Measurements from ENCODE around the gene CPT1A. TPM values are rescaled to one million over a fixed set of nuclear protein-coding genes. Genes with fewer than 3 reads are reported as not detected.

CPT1A gene
- total RNA-seq, 1 donor from 2014 or later: 22.6 TPM

DNA sequence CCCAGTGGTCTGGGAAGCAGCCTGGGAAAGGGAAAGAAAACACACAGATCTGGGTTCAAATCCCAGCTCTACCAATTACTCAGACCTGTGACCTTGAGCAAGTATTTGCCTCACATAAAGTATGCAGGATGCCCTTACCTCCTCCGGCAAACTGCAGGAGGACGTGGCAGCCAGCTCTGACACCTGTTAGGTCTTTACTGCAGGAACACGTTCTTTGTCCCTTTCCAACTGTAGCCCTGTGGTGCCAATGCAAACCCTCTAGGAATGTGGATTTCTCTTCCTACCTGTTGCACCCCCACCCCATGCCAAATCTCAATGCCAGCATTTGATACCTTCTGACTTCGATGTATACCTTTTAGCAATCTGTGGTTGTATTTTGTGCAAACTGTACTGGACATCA is 6.0 kb downstream of the CPT1A start:
- no peaks in the 10 kb centered on the region for H3K9me3 Mint-ChIP-seq
- no peaks in the 10 kb centered on the region for H3K27me3 Mint-ChIP-seq (ENCODE audit: insufficient read depth)

DNA sequence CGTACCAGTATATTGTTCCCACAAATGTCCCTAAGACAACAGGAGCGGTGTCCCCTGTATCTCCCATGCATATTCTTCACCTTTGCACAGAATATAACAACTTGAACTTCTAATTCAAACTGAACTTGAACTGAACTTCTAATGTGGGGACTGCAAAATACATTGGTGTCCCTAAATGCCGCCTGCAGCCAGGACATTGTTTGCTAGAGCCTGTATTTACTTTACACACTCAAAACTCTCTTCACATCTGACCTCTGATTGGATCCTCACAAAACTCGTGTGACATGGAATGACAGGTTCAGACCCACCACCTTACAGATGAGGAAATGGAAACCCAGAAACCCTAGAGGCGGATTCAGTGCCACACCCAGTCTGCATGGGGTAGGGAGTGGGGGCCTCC is 6.4 kb downstream of the CPT1A start:
- peaks cover 28% of the 10 kb centered on the region for H3K4me1 Mint-ChIP-seq (ENCODE audit: low read depth)
- no peak overlapping the region for H3K27ac Mint-ChIP-seq
- H3K36me3 Mint-ChIP-seq (ENCODE audit: low read depth): peaks cover 5% of the 10 kb centered on the region
- no peak overlapping the region for H3K4me3 Mint-ChIP-seq
- H3K9me3 Mint-ChIP-seq: no peaks in the 10 kb centered on the region
- intact Hi-C loops (cut with micrococcal nuclease): loop anchor here (5.0 kb wide), 1 partner anchor 502 kb away; no protein-coding TSS in a partner anchor
- no peak for DNase-seq (ENCODE audit: low spot score)
- no peaks in the 10 kb centered on the region for H3K27me3 Mint-ChIP-seq (ENCODE audit: insufficient read depth)

More for the DNA sequence above, 6.0 kb downstream of the CPT1A start:
- DNase-seq (ENCODE audit: low spot score): no peak
- intact Hi-C loops (cut with micrococcal nuclease): loop anchor here (5.0 kb wide), 1 partner anchor 502 kb away; no protein-coding TSS in a partner anchor
- H3K27ac Mint-ChIP-seq: no peak overlapping the region
- no peak overlapping the region for H3K4me3 Mint-ChIP-seq
- H3K36me3 Mint-ChIP-seq (ENCODE audit: low read depth): peaks cover 2% of the 10 kb centered on the region
- H3K4me1 Mint-ChIP-seq (ENCODE audit: low read depth): peaks cover 31% of the 10 kb centered on the region

DNA sequence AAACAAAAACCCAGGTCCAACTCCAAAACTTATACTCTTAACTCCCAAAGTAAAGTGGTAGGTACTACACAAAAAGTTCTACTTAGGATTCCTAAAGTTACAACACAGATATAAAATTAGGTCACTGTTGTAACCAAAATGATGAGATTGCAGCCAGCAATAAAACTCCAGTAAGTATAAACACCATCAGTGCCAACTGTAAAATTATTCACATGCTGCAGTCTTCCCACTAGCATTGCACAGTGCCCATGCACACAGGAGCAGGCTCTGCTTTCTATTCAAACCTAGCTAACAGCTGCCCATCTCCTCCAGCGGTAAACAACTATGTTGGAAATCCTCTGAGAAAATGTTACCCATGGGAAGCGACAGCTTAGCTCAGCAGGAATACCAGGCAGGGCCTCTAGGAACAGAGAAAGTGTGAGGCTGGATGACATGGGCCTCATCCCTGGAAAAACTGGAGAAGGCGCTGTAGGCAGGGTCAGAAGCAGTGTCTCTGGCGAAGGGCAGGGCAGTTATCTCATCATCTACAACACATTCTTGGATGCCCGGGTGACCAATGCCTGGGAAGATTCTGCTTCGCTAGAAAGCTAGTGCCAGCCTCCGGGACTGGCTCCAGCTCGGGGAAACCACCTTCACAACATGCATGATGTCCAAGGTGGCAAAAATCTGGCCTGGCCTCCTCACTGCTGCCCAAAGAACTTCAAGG is 9.1 kb downstream of the CPT1A start:
- H3K27me3 Mint-ChIP-seq (ENCODE audit: insufficient read depth): no peaks in the 10 kb centered on the region

DNA sequence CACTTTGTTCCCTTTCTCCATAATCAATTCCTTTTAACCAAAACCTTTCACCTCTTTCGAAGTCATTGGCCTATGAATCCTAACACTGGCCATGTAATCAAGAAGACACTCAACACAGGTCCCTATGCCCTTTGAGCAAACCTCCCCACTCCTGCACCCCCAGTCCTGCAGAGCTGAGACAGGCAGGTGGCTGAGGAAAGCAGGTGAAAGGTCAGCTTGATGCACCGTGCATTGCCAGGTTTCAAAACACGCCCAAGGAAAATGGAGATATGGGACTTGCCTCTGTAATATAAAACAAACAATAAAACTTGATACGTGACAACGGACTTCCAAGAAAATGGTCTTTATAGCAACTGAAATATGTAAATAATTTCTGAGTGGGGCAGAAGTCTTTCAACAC is 10.6 kb downstream of the CPT1A start:
- peaks cover 3% of the 10 kb centered on the region for H3K36me3 Mint-ChIP-seq (ENCODE audit: low read depth)

More for the DNA sequence above, 9.1 kb downstream of the CPT1A start:
- no peak for DNase-seq (ENCODE audit: low spot score)
- Mint-ChIP-seq H3K36me3 (ENCODE audit: low read depth) (peaks cover 5% of the 10 kb centered on the region), H3K4me1 (ENCODE audit: low read depth) (peaks cover 2% of the 10 kb centered on the region), H3K4me3 (no peak overlapping the region), H3K9me3 (no peaks in the 10 kb centered on the region), H3K27ac (no peak overlapping the region)
- intact Hi-C loops (cut with micrococcal nuclease): no loop called here

DNA sequence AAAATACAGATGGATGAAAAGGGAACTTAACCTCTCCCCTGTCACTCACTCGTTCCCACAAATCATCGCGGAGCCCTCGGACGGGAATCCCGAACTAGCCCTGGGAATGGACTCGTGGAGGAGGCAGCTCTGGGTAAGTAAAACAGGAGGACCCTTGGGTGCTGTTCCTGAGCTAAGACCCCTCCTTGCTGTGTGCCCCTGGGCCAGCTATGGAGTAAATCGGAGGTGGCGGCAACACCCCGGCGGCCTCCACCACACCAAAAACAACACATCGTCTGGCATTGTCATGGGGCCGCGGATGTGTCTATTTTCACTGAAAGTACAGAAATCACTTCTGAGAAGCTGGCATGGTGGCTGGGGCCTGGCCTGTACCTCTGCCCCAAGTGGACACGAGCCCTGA is 12.1 kb downstream of the CPT1A start:
- Mint-ChIP-seq H3K36me3 (ENCODE audit: low read depth) (peaks cover 3% of the 10 kb centered on the region), H3K9me3 (no peaks in the 10 kb centered on the region), H3K4me1 (ENCODE audit: low read depth) (no peaks in the 10 kb centered on the region), H3K27me3 (ENCODE audit: insufficient read depth) (no peaks in the 10 kb centered on the region), H3K27ac (no peak overlapping the region), H3K4me3 (no peak overlapping the region)
- no peak for DNase-seq (ENCODE audit: low spot score)
- intact Hi-C loops (cut with micrococcal nuclease): no loop called here

More for the DNA sequence above, 10.6 kb downstream of the CPT1A start:
- DNase-seq (ENCODE audit: low spot score): no peak
- H3K27ac Mint-ChIP-seq: no peak overlapping the region
- intact Hi-C loops (cut with micrococcal nuclease): no loop called here
- no peaks in the 10 kb centered on the region for H3K4me1 Mint-ChIP-seq (ENCODE audit: low read depth)
- H3K9me3 Mint-ChIP-seq: no peaks in the 10 kb centered on the region
- no peak overlapping the region for H3K4me3 Mint-ChIP-seq
- no peaks in the 10 kb centered on the region for H3K27me3 Mint-ChIP-seq (ENCODE audit: insufficient read depth)

DNA sequence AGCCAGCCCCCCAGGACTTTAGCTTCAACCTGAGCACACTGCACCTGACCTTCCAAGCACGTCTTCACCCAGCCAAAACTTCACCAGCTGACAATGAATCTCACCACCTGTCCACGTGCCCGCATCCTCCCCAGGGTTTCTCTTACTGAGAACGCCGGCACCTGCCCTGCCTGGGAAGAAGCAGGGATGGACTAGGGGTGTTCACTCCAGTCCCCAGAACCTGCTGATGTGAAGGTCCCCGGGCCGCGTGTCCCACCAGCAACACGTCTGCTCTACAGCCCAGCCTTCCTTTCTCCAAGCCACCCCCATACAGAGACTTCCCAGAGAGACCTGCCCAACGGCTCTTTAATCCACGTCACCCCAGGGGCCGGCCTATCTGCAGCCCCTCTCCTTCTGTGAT is 12.8 kb downstream of the CPT1A start:
- DNase-seq (ENCODE audit: low spot score): no peak
- Mint-ChIP-seq H3K36me3 (ENCODE audit: low read depth) (peaks cover 3% of the 10 kb centered on the region), H3K9me3 (no peaks in the 10 kb centered on the region), H3K4me1 (ENCODE audit: low read depth) (no peaks in the 10 kb centered on the region), H3K27me3 (ENCODE audit: insufficient read depth) (no peaks in the 10 kb centered on the region), H3K27ac (no peak overlapping the region), H3K4me3 (no peak overlapping the region)
- intact Hi-C loops (cut with micrococcal nuclease): no loop called here

DNA sequence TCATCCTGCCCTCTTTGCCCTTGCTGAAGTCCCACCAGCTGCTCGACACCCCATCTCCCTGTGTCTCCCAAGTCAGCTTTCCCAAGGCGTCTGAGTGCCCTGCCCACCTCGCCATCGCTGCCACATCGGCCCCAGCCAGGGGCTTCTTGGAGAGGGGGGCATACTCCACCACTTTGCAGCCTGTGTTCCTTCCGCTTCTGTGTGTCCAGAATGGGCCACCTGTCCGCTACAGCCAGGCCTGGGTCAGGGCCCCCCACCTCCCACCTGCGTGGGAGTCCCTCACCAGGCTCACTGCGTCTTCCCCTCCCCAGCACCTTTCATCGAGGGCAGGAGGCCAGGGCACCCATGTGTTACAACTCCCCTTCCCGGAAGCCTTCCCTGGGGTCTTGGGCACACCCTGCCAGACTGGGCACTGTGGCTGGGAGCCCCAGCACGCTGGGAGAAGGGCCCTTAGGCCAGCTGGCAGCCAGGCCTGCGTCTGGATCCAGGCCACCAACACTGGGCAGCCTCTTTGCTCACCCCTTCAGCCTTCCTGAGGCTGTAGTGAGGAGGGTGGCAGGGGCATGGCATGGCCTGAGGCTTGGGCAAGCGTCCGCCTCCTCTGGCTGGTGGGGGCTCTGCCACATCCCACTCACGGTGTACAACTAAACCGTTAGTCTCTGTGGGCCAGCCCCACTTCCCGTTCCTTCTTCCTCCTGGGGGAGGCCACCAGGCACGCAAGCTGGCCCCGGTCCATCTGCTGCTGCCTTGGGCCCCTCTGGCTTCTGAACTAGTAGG is 13.4 kb downstream of the CPT1A start:
- H3K27ac Mint-ChIP-seq: no peak overlapping the region

DNA sequence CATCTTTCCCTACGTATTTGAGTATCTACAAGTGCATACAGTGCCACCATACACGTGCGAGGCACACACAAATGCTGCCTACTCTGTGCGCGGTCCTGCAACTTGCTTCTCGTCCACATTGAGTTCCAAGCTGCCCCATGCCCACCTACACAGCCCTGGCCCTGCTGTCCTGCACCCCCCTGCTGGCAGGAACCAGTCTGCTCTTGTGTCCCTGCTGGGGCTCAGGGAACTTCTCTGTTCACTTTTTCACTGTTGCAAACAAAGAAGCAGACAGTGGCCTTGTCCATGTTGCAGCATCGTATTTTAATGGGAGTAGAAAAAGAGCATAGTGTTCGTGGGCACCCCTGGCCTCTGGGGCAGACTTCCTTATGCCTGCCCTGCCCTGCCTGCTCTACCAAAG is 14.0 kb downstream of the CPT1A start:
- H3K27me3 Mint-ChIP-seq (ENCODE audit: insufficient read depth): no peaks in the 10 kb centered on the region
- no peak overlapping the region for H3K27ac Mint-ChIP-seq
- no peaks in the 10 kb centered on the region for H3K9me3 Mint-ChIP-seq
- intact Hi-C loops (cut with micrococcal nuclease): no loop called here
- peaks cover 3% of the 10 kb centered on the region for H3K36me3 Mint-ChIP-seq (ENCODE audit: low read depth)
- no peaks in the 10 kb centered on the region for H3K4me1 Mint-ChIP-seq (ENCODE audit: low read depth)
- H3K4me3 Mint-ChIP-seq: no peak overlapping the region
- no peak for DNase-seq (ENCODE audit: low spot score)

More for the DNA sequence above, 13.4 kb downstream of the CPT1A start:
- H3K4me3 Mint-ChIP-seq: no peak overlapping the region
- peaks cover 3% of the 10 kb centered on the region for H3K36me3 Mint-ChIP-seq (ENCODE audit: low read depth)
- no peaks in the 10 kb centered on the region for H3K9me3 Mint-ChIP-seq
- intact Hi-C loops (cut with micrococcal nuclease): no loop called here
- no peak for DNase-seq (ENCODE audit: low spot score)
- H3K4me1 Mint-ChIP-seq (ENCODE audit: low read depth): no peaks in the 10 kb centered on the region
- no peaks in the 10 kb centered on the region for H3K27me3 Mint-ChIP-seq (ENCODE audit: insufficient read depth)

DNA sequence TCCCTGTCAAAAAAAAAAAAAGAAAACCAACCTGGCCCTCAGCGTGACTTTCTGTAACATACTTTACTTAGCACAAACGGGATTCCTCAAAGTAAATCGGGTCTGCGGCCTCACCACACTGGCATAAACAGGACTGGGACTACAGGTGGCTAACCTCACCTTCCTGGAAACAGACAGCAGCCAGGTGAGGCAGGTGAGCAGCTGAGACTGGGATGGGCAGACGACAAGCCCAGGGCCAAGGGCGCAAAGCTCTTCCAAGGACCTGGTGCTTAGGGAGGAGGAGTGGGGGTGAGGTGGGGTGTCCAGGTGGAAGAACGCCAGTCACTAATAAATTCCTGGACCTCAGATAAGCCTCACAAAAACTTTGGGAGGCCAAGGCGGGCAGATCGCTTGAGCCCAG is 15.0 kb downstream of the CPT1A start:
- no peaks in the 10 kb centered on the region for H3K4me1 Mint-ChIP-seq (ENCODE audit: low read depth)
- no peak overlapping the region for H3K4me3 Mint-ChIP-seq
- no peak overlapping the region for H3K27ac Mint-ChIP-seq
- H3K27me3 Mint-ChIP-seq (ENCODE audit: insufficient read depth): no peaks in the 10 kb centered on the region
- no peaks in the 10 kb centered on the region for H3K9me3 Mint-ChIP-seq
- intact Hi-C loops (cut with micrococcal nuclease): no loop called here
- peaks cover 3% of the 10 kb centered on the region for H3K36me3 Mint-ChIP-seq (ENCODE audit: low read depth)
- no peak for DNase-seq (ENCODE audit: low spot score)

DNA sequence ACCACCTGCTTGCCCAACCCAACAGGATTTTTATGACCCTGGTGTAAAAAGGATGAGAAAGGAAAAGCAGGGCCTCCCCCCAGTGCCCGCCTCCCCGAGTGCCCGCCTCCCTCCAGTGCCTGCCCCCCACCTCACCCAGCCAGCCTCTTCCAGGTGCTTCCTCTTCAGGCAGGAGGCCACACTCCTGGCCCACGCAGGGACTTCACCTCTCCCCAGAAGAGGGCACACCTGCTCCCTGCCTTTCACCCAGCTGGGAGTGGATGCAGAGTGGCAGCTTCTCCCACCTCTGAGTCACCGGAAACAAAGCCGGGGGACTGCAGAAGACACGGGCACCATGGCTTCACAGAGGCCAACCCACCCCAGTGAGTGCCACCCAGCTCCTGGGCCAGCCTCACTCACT is 16.1 kb downstream of the CPT1A start:
- no peaks in the 10 kb centered on the region for H3K4me1 Mint-ChIP-seq (ENCODE audit: low read depth)
- intact Hi-C loops (cut with micrococcal nuclease): no loop called here
- peaks cover 2% of the 10 kb centered on the region for H3K36me3 Mint-ChIP-seq (ENCODE audit: low read depth)
- H3K4me3 Mint-ChIP-seq: no peak overlapping the region
- no peaks in the 10 kb centered on the region for H3K27me3 Mint-ChIP-seq (ENCODE audit: insufficient read depth)
- no peaks in the 10 kb centered on the region for H3K9me3 Mint-ChIP-seq
- no peak for DNase-seq (ENCODE audit: low spot score)
- no peak overlapping the region for H3K27ac Mint-ChIP-seq

DNA sequence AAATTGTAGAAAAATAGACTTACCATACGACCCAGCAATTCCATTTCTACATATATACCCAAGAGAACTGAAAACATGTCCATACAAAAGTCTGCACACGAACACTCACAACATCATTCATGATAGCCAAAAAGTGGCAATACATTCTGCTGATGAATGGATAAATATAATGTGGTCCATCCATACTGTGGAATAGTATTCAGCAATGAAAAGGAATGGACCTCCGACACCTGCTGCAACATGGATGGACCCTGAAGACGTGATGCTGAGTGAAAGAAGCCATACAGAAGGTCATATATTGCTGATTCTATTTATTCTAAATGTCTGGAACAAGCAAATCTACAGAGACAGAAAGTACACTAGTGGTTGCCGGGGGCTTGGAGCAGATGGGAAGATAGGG is 19.2 kb downstream of the CPT1A start:
- DNase-seq (ENCODE audit: low spot score): no peak
- Mint-ChIP-seq H3K4me1 (ENCODE audit: low read depth) (no peaks in the 10 kb centered on the region), H3K36me3 (ENCODE audit: low read depth) (no peaks in the 10 kb centered on the region), H3K4me3 (no peak overlapping the region), H3K27ac (no peak overlapping the region), H3K9me3 (no peaks in the 10 kb centered on the region), H3K27me3 (ENCODE audit: insufficient read depth) (no peaks in the 10 kb centered on the region)
- intact Hi-C loops (cut with micrococcal nuclease): no loop called here

DNA sequence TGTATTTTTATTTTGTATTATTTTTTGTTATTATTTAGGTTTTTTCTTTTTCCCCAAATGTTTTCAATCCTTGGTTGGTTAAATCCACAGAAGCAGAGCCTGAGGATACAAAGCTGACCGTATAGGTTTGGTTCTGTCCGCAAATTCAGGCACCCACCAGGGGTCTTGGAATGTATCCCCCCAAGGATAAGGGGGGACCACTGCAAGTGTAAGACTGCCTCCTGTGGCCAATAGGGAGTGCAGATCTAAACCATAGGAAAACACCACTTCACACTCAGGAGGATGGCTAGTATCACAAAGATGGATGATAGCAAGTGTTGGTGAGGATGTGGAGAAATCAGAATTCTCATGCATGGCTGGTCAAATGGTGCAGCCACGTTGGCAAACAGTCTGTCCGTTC is 20.0 kb downstream of the CPT1A start:
- H3K4me3 Mint-ChIP-seq: no peak overlapping the region
- no peaks in the 10 kb centered on the region for H3K27me3 Mint-ChIP-seq (ENCODE audit: insufficient read depth)
- H3K9me3 Mint-ChIP-seq: peaks cover 6% of the 10 kb centered on the region
- peaks cover 6% of the 10 kb centered on the region for H3K4me1 Mint-ChIP-seq (ENCODE audit: low read depth)
- no peaks in the 10 kb centered on the region for H3K36me3 Mint-ChIP-seq (ENCODE audit: low read depth)
- DNase-seq (ENCODE audit: low spot score): no peak
- no peak overlapping the region for H3K27ac Mint-ChIP-seq
- intact Hi-C loops (cut with micrococcal nuclease): no loop called here

DNA sequence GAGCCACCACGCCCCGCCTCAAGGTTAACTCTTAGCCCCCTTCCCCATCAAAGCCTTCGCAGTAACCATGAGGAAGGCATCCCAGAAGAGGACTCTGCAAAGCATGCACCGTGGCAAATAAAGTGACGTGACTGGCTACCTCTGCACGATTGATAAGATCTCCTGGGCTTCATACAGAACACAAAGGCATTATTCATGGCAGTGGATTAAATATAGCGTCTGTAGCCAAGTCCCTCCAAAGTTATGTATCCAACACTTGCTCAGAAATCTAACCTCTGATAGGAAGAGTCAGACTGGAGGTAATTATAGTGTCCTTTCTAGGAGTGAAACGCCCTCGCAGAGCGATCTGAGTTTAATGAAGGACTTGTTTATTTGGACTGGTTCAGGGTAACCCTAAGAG is 22.4 kb downstream of the CPT1A start:
- DNase-seq (ENCODE audit: low spot score): no peak
- Mint-ChIP-seq H3K27ac (no peak overlapping the region), H3K4me3 (no peak overlapping the region), H3K4me1 (ENCODE audit: low read depth) (peaks cover 9% of the 10 kb centered on the region), H3K9me3 (peaks cover 8% of the 10 kb centered on the region), H3K36me3 (ENCODE audit: low read depth) (no peaks in the 10 kb centered on the region), H3K27me3 (ENCODE audit: insufficient read depth) (no peaks in the 10 kb centered on the region)
- intact Hi-C loops (cut with micrococcal nuclease): no loop called here

Data from activated T-helper 1 cell treated with anti-CD3 and anti-CD28 coated beads, Interleukin-12 subunit alpha, Interleukin-12 subunit beta, Interleukin-2, Interleukin-4 antibody, amounts not matched to agents 30 ng/mL and 10 ng/mL and 1 ng/mL, durations not matched to agents 14 hours and 24 hours and 36 hours (primary cell).